Left lung (tissue), 10 donors: ENCODE data around the gene VTI1B. TPM values are rescaled to one million over a fixed set of nuclear protein-coding genes. Genes with fewer than 3 reads are reported as not detected.
"Not testable (repeated sequence)": the region's sequence is repeated elsewhere in the genome, so short reads cannot be mapped to it uniquely, and the experiment has no call there.

ENCODE experiments used
- ATAC-seq: fragments of 200-7000 bp; cut with Tn5 transposase; one replicate; pipeline ENCODE4 v1.9.1; 2020; ENCODE audit warnings: moderate library complexity
- DNase-seq, 4 donors: peaks; one replicate each; pipeline ENCODE4 v3.0.0-alpha.2; 2013 to 2020
- H3K27ac ChIP-seq, 2 donors: fragments of 200-600 bp; sonication (generic) in 1 of 2; one replicate each; pipeline versions ENCODE4 v1.5.0 to v1.8.0; 2020 to 2021
- H3K27me3 ChIP-seq, 2 donors: fragments of 200-600 bp; sonication (generic) in 1 of 2; one replicate each; pipeline versions ENCODE4 v1.5.0 to v1.8.0; 2020 to 2021
- H3K36me3 ChIP-seq, 2 donors: fragments of 200-600 bp; sonication (generic) in 1 of 2; one replicate each; pipeline versions ENCODE4 v1.5.0 to v1.8.0; 2020 to 2021
- H3K4me1 ChIP-seq, 2 donors: fragments of 200-600 bp; one replicate each; pipeline ENCODE4 v1.8.0; 2021
- H3K4me3 ChIP-seq, 2 donors: fragments of 200-600 bp; sonication (generic) in 1 of 2; one replicate each; pipeline versions ENCODE4 v1.5.0 to v1.8.0; 2020 to 2021; ENCODE audit warnings: mild to moderate bottlenecking in 1 of 2
- H3K9me3 ChIP-seq, 2 donors: fragments of 200-600 bp; sonication (generic) in 1 of 2; one replicate each; pipeline versions ENCODE4 v1.5.0 to v1.8.0; 2020 to 2021
- CTCF ChIP-seq, 2 donors: fragments of 200-600 bp; sonication (generic) in 1 of 2; IDR thresholded peaks; one replicate each; pipeline versions ENCODE4 v1.5.0 to v1.8.0; 2021; ENCODE audit warnings: antibody characterized with exemption in 2 of 2
- intact Hi-C, 2 donors: fragments of 100-400 bp; cut with DNase I; formaldehyde crosslinking; loops; one replicate each; pipeline versions ENCODE4 v1.11.2 to v1.14.2; 2022
- polyA plus RNA-seq, 6 donors: library from polyadenylated mRNA; unstranded; fragments of 120-200 nt; gene quantifications; one replicate each; pipeline ENCODE4 v1.2.1, GENCODE V29; 2013; ENCODE audit not compliant: insufficient read length in 6 of 6
- total RNA-seq, 2 donors: library from RNA; stranded (reverse); fragmentation: NEBNext Ultra II Directional; extraction: Animal tissue kit (Norgen Biotek cat#: 25700); gene quantifications; one replicate each; pipeline ENCODE4 v1.2.1, GENCODE V29; 2021
- donor health status: DM: no; HTN: yes; CAD: no.
- donor health status: DM: no; HTN: no; CAD: no.

VTI1B gene
- total and polyA plus RNA-seq, 8 donors, result 79.1 to 123 (median 86.8) TPM

- H3K9me3 ChIP-seq, result no peaks in the 10 kb centered on the region
- DNase-seq (no peak), ATAC-seq (no peak)
- H3K4me3 ChIP-seq, result no peak overlapping the region
- no peak overlapping the region for H3K27ac ChIP-seq
- H3K27me3 ChIP-seq, result peaks cover 0 to 14% of the 10 kb centered on the region in 2 donors
- intact Hi-C loops, result no loop called here
- no peaks in the 10 kb centered on the region for H3K36me3 ChIP-seq
- no peak for TF ChIP-seq CTCF (IDR thresholded peaks at IDR 0.05)
- H3K4me1 ChIP-seq, result no peaks in the 10 kb centered on the region
Observed at GRCh38 chr14:67718265-67718664, 43.8 kb upstream of the VTI1B start.

GRCh38 chr14:67717048-67717447 lies 42.6 kb upstream of the VTI1B start:
- Histone ChIP-seq H3K27ac (no peak overlapping the region), H3K4me1 (no peaks in the 10 kb centered on the region), H3K9me3 (no peaks in the 10 kb centered on the region), H3K4me3 (no peak overlapping the region), H3K27me3 (peaks cover 0 to 3% of the 10 kb centered on the region in 2 donors), H3K36me3 (no peaks in the 10 kb centered on the region)
- DNase-seq (no peak), ATAC-seq (no peak)
- intact Hi-C loops, result no loop called here
- TF ChIP-seq CTCF (IDR thresholded peaks at IDR 0.05), result no peak

GRCh38 chr14:67710209-67710608 lies 35.8 kb upstream of the VTI1B start:
- no peaks in the 10 kb centered on the region for H3K36me3 ChIP-seq
- H3K4me3 ChIP-seq, result no peak overlapping the region
- H3K27me3 ChIP-seq, result no peaks in the 10 kb centered on the region
- intact Hi-C loops, result no loop called here
- TF ChIP-seq CTCF (IDR thresholded peaks at IDR 0.05), result no peak
- no peak for ATAC-seq
- no peaks in the 10 kb centered on the region for H3K4me1 ChIP-seq
- no peak for DNase-seq
- peaks cover 0 to 22% of the 10 kb centered on the region in 2 donors for H3K9me3 ChIP-seq
- no peak overlapping the region for H3K27ac ChIP-seq

- H3K4me1 ChIP-seq, ATAC-seq, H3K27me3 ChIP-seq, H3K4me3 ChIP-seq, H3K36me3 ChIP-seq, H3K27ac ChIP-seq, intact Hi-C loops, DNase-seq: not testable (repeated sequence)
- H3K9me3 ChIP-seq, result peaks cover 0 to 22% of the 10 kb centered on the region in 2 donors
Observed at GRCh38 chr14:67709796-67710195, 35.4 kb upstream of the VTI1B start.

GRCh38 chr14:67709346-67709745 lies 34.9 kb upstream of the VTI1B start:
- H3K27ac ChIP-seq, H3K27me3 ChIP-seq, H3K36me3 ChIP-seq, DNase-seq, H3K4me1 ChIP-seq, H3K4me3 ChIP-seq, intact Hi-C loops, ATAC-seq: not testable (repeated sequence)
- peaks cover 0 to 22% of the 10 kb centered on the region in 2 donors for H3K9me3 ChIP-seq

GRCh38 chr14:67705211-67705610 lies 30.8 kb upstream of the VTI1B start:
- DNase-seq, result no peak
- H3K27me3 ChIP-seq, result no peaks in the 10 kb centered on the region
- H3K9me3 ChIP-seq, result peaks cover 0 to 13% of the 10 kb centered on the region in 2 donors
- no peak overlapping the region for H3K4me3 ChIP-seq
- ATAC-seq, result no peak
- H3K4me1 ChIP-seq, result peaks cover 0 to 14% of the 10 kb centered on the region in 2 donors
- TF ChIP-seq CTCF (IDR thresholded peaks at IDR 0.05), result no peak
- H3K27ac ChIP-seq, result no peak overlapping the region
- no peaks in the 10 kb centered on the region for H3K36me3 ChIP-seq
- intact Hi-C loops, result no loop called here
